ENCODE results near the gene PHF12. TPM values are rescaled to one million over a fixed set of nuclear protein-coding genes. Genes with fewer than 3 reads are reported as not detected.

The PHF12 gene
- total RNA-seq, 4 donors from 2014 or later, result 22.0 to 62.9 (median 60.1) TPM

- peaks cover 0 to 11% of the 10 kb centered on the region in 2 donors for H3K4me1 ChIP-seq
- WGBS, 2 donors, result 76 to 90% methylated on average over 2 to 8 of the region's 10 CpGs
- H3K9me3 ChIP-seq, result no peaks in the 10 kb centered on the region
- H3K36me3 ChIP-seq, result peaks cover 32 to 39% of the 10 kb centered on the region in 2 donors
- H3K4me3 ChIP-seq (replicated peaks in 1 of 3), result no peak overlapping the region
- DNase-seq, result no peak
- H3K27ac ChIP-seq, result no peak overlapping the region
- no peaks in the 10 kb centered on the region for H3K27me3 ChIP-seq
- intact Hi-C loops (cut with DNase I), result no loop called here
- TF ChIP-seq POLR2A (IDR thresholded peaks at IDR 0.05), result no peak
- TF ChIP-seq CTCF (IDR thresholded peaks at IDR 0.05), result no peak
Observed at GRCh38 chr17:28885951-28886350, 65.4 kb downstream of the PHF12 start.

- intact Hi-C loops (cut with DNase I), result no loop called here
Observed at GRCh38 chr17:28885363-28885762, 66.0 kb downstream of the PHF12 start.

GRCh38 chr17:28883967-28884702 lies 67.2 kb downstream of the PHF12 start:
- WGBS, 2 donors, result 91 to 93% methylated on average over 11 to 17 of the region's 27 CpGs

More at GRCh38 chr17:28885363-28885762, 66.0 kb downstream of the PHF12 start:
- Histone ChIP-seq H3K27me3 (no peaks in the 10 kb centered on the region), H3K36me3 (peaks cover 38 to 45% of the 10 kb centered on the region in 2 donors), H3K4me3 (replicated peaks in 1 of 3) (no peak overlapping the region), H3K9me3 (no peaks in the 10 kb centered on the region), H3K27ac (no peak overlapping the region), H3K4me1 (peaks cover 0 to 6% of the 10 kb centered on the region in 2 donors)
- DNase-seq, result no peak
- 97 to 100% methylated on average over 4 of the region's 4 CpGs for WGBS, 2 donors
- TF ChIP-seq CTCF (IDR thresholded peaks at IDR 0.05), result no peak
- TF ChIP-seq POLR2A (IDR thresholded peaks at IDR 0.05), result no peak

GRCh38 chr17:28882154-28882895 lies 69.0 kb downstream of the PHF12 start:
- Histone ChIP-seq H3K9me3 (no peaks in the 10 kb centered on the region), H3K27ac (no peak overlapping the region), H3K4me3 (replicated peaks in 1 of 3) (no peak overlapping the region), H3K36me3 (peaks cover 49 to 58% of the 10 kb centered on the region in 2 donors), H3K4me1 (no peaks in the 10 kb centered on the region), H3K27me3 (no peaks in the 10 kb centered on the region)
- TF ChIP-seq POLR2A (IDR thresholded peaks at IDR 0.05) (no peak), CTCF (IDR thresholded peaks at IDR 0.05) (no peak)
- WGBS, 2 donors, result 95 to 97% methylated on average over 16 to 17 of the region's 18 CpGs
- intact Hi-C loops (cut with DNase I), result no loop called here
- no peak for DNase-seq

More at GRCh38 chr17:28883967-28884702, 67.2 kb downstream of the PHF12 start:
- no peaks in the 10 kb centered on the region for H3K27me3 ChIP-seq
- no peak overlapping the region for H3K4me3 ChIP-seq (replicated peaks in 1 of 3)
- H3K27ac ChIP-seq, result no peak overlapping the region
- peaks cover 49 to 57% of the 10 kb centered on the region in 2 donors for H3K36me3 ChIP-seq
- no peaks in the 10 kb centered on the region for H3K4me1 ChIP-seq
- intact Hi-C loops (cut with DNase I), result no loop called here
- H3K9me3 ChIP-seq, result no peaks in the 10 kb centered on the region
- TF ChIP-seq POLR2A (IDR thresholded peaks at IDR 0.05) (no peak), CTCF (IDR thresholded peaks at IDR 0.05) (no peak)
- DNase-seq, result no peak
